ENCODE data around the gene PDE4D. TPM values are rescaled to one million over a fixed set of nuclear protein-coding genes. Genes with fewer than 3 reads are reported as not detected.

The PDE4D gene
- total RNA-seq, 1 experiment from 2014 or later: 2.1 TPM

GRCh38 chr5:59187857-59188256 lies 705.7 kb downstream of the PDE4D start:
- WGBS (ENCODE audit: extremely low coverage, insufficient read length, low lambda C conversion rate): no CpG with 5 or more reads among the region's 4 CpGs

More at GRCh38 chr5:59187857-59188256, 705.7 kb downstream of the PDE4D start:
- H3K14ac ChIP-seq (ENCODE audit: insufficient read depth, low read length): no peak overlapping the region
- no peaks in the 10 kb centered on the region for H3K36me3 Mint-ChIP-seq (ENCODE audit: insufficient read depth in 1 of 3, low read depth in 3 of 3)
- H4K20me1 ChIP-seq (ENCODE audit: control insufficient read depth, insufficient read depth, insufficient read length): no peaks in the 10 kb centered on the region
- H2BK12ac ChIP-seq (ENCODE audit: insufficient read length, low read depth, low read length): no peak overlapping the region
- H3K4me3 Mint-ChIP-seq: no peak overlapping the region
- no peak overlapping the region for H2BK120ac ChIP-seq (ENCODE audit: low read depth, low read length, poor library complexity, severe bottlenecking)
- no peak overlapping the region for H3K56ac ChIP-seq (ENCODE audit: insufficient read length, low read depth, low read length)
- H3K4me1 ChIP-seq (ENCODE audit: insufficient read depth, low read length): peaks cover under 1% of the 10 kb centered on the region; the same call in 1 of the 2 replicates
- H2BK5ac ChIP-seq (ENCODE audit: insufficient read length, low read length): no peak overlapping the region
- H3K27ac Mint-ChIP-seq: 0 out of 7 replicates have a peak overlapping the region, but pooled peaks of 1 of the 3 experiments have one; percentile 29
- H4K5ac ChIP-seq (ENCODE audit: insufficient read length, low read depth, low read length): no peak overlapping the region
- no peak for TF ChIP-seq CTCF (conservative IDR thresholded peaks at IDR 0.05)
- H4K91ac ChIP-seq (ENCODE audit: insufficient read length, low read depth, low read length): no peak overlapping the region
- no peaks in the 10 kb centered on the region for H3K9me3 Mint-ChIP-seq
- no peak overlapping the region for H3T11ph ChIP-seq (ENCODE audit: low read length)
- no peak for DNase-seq
- H3K4me1 Mint-ChIP-seq: peaks cover 19 to 24% of the 10 kb centered on the region in 2 experiments
- no peaks in the 10 kb centered on the region for H3K23me2 ChIP-seq (ENCODE audit: insufficient read length, low read depth, low read length, poor library complexity, severe bottlenecking)
- H3K4ac ChIP-seq (ENCODE audit: low read depth, low read length): no peak overlapping the region
- H2BK20ac ChIP-seq (ENCODE audit: low read depth, low read length, poor library complexity, severe bottlenecking): no peak overlapping the region
- no peak overlapping the region for H3K18ac ChIP-seq (ENCODE audit: insufficient read length, low read depth, low read length)
- H3K27ac ChIP-seq (ENCODE audit: insufficient read length, low read depth, low read length): no peak overlapping the region
- H3K4me2 ChIP-seq (ENCODE audit: insufficient read depth, insufficient read length, low read length): no peak overlapping the region
- H3K27me3 ChIP-seq (ENCODE audit: insufficient read depth, low read length): no peaks in the 10 kb centered on the region
- no peak overlapping the region for H3K23ac ChIP-seq (ENCODE audit: insufficient read length, low read depth, low read length)
- H3K27me3 Mint-ChIP-seq (ENCODE audit: low read depth): no peaks in the 10 kb centered on the region; the same call in 1 of the 2 replicates
- H2AFZ ChIP-seq (ENCODE audit: low read length): no peak overlapping the region
- no peak overlapping the region for H2BK15ac ChIP-seq (ENCODE audit: low read depth, low read length)
- H2AK5ac ChIP-seq (ENCODE audit: insufficient read length, low read length): no peak overlapping the region
- H3K79me2 ChIP-seq (ENCODE audit: insufficient read depth, low read length): no peaks in the 10 kb centered on the region
- no peak overlapping the region for H3K9ac ChIP-seq (ENCODE audit: extremely low read depth, insufficient read length, low read length)
- H4K8ac ChIP-seq (replicated peaks; ENCODE audit: insufficient read length, low read depth, low read length): no peak overlapping the region
- H3K79me1 ChIP-seq (ENCODE audit: insufficient read depth, low read depth, low read length, poor library complexity, severe bottlenecking): no peaks in the 10 kb centered on the region
- no peaks in the 10 kb centered on the region for H3K9me3 ChIP-seq (ENCODE audit: control insufficient read depth, low read depth, low read length)
